Measurements from ENCODE around the gene C3orf52.

The C3orf52 gene

DNA sequence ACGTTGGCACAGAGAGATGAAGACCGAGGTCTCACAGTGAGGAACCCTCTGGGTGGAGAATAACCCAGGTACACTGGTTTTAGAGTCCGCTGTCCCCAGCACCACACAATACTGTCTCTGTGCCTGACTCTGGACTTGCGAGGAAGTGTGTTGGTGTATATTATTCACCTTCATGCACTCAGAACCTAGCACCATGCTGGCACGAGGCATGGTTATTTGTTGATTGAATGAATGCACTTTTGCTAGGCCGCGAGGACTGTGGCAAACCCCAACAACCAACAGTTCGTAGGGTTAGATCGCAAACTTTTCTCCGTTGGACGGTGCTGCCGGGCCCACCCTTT is 484 bp upstream of the C3orf52 start:
- no peak for DNase-seq (ENCODE audit: low read depth in 2 of 2)

DNA sequence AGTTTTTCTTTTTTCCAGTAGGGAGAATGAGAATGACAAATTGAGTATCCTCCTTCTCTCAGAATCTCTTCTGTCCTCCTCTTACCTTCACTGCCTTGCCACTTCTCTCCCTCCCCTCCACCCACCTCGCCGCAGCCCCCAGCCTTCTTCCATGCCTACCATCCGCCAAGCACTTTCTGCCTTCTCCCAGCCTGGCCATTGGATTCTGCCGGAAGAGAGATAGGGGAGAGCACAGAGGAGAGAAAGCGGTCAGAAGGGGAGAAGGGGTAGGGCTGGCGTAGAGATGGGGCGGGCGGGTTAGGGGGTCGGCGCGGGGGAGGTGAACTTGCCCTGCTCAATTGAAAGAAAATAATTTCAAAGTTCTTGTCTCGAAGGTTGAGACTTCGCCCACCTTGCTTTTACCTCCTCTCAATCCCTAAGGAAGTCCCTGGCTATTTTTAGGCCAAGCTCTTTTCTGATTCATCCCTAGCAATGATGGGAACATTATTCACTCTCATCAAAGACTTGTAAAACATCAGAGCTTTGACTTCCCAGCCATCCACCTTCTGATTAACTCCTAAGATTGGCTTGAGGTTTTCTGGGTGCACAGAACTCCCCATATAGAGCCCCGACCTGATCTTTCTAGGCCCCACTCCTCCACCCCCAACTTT is 811 bp downstream of the C3orf52 start:
- DNase-seq (ENCODE audit: low read depth in 2 of 2), result no peak

DNA sequence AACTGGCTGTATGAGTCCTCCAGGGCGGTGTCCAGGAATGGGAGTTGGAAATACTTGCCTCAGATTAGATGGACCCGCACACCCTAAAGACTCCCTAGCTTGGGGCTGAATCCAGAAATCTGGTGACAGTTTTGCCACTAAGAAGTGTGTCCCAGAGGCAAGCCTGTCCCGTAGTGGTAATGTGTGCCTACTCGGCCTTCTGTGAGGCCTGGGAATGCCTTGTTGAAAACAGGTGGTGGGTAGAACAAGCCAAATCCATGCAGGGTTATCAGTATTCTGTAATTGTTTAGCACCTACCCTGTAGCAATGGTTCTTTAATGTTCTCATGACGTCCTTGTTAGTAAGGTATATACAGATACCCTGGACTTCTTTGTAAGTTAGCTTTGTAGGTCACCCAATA is 1.6 kb downstream of the C3orf52 start:
- no peak for DNase-seq (ENCODE audit: low read depth in 2 of 2)

DNA sequence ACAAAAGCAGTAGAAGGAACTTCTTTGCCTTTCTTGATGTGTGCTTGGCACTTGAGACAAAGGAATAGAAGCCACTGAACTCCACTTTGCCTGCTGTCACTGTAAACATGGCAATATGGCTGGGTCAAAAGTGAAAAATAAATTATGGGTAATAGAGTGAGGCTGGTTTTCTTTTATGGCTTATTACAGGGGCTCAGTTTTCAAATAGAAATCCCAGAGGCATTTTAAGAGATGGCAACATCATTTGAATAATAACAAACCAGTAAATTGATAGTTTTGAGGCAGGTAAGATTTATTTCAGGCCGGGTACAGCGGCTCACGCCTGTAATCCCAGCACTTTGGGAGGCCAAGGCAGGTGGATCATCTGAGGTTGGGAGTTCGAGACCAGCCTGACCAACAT is 2.8 kb downstream of the C3orf52 start:
- no peak for DNase-seq (ENCODE audit: low read depth in 2 of 2)

DNA sequence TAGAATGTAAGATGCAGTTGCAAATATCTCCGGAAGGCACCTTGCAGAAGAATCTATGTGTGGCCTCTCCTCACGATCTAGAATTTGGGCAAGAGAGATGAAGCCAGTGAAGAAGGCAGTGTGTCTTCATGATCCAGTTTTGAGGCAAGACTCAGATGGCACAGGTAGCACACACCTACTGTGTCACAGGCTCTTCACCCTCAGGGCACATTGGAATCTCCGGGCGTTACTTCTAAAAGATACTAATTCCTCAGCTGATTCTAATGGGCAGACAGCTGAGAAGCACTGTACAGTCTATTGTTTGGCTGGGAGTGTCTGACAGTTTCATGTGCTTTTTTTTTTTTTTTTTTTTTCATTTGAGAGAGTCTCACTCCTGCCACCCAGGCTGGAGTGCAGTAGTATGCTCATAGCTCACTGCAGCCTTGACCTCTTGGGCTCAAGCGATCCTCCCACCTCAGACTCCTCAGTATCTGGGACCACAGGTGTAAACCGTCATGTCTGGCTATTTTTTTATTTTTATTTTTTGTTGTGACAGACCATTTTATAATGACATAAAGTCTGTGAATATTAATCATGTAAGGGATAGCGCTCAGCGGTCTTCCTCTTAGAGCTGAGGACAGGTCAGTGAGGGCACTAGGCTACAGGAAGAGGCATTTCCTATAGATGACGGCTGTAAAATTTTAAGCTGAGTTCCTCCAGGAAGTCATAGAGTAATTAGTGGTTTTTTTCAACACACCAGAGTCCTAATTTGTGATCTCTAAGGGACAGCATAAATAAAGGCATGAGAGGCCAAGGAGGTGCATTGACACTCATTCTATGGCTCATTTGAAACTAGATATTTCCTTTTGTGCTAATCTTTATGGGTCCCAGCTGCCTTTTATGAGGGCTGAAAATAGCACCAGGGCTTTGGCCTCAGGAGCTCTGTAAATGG is 4.0 kb downstream of the C3orf52 start:
- DNase-seq (ENCODE audit: low read depth in 2 of 2), result no peak

DNA sequence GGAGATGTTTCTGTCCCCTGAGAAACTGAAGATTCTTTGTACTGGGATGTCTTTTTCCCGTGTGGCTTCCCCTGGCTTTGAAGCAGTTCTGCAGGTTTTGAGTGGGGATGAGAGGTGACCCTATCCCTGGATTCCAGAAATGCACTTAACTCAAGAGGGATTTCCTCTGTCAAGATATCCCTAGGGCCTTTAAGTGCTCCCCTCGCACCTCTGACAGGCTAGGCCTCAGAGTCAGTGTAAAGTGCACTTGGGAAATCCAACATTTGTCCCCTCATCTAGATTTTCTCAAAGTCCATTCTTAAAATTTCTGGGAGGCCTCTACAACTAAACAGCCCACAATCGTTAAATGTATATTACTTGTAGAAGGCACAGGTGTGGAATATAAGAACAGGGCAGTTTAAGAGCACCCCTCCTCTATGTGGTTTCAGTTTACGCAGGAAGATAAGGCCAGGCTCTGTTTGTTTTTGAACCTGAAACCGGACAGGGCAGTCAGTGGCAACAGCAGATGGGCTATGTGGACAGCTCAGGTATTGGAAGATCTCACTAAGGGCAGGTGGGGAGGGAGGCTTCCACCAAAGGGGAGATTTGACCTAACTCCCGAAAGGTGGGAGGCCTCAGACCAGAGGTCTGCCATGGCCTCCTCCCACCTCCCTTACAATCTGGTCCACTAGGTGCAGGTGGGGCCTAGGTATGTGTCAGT is 4.8 kb downstream of the C3orf52 start:
- no peak for DNase-seq (ENCODE audit: low read depth in 2 of 2)

DNA sequence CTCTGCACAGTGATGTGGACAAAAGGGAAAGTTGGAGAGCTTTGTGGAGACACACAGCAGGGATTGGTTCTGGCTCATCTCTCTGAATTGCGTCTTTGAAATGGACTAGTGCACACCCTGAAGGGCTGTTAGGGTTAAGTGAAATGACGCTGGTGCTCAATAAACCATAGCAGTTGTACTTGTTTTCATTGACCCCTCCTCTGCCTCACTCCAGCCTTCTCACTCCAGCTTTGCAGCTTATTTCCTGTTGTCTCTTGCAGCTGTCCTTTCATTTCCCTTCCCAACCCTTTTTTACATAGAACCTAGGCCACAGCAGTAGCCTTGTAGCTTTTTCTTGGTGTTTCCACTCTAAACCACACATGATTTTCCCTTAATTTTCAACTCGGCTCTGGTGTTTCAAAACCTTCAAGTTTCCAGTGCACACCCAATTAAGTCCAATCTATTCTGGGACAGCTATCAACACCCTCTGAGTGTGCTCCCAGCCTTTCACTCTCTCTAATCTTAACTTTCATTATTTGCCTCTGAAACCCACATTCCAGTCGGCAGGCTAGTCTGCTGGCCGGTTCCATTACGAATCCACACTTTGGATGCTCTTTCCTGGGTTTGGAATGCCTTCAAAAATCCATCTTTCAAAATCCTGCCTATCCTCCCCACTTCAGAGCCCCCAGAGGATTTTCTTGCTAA is 6.4 kb downstream of the C3orf52 start:
- DNase-seq (ENCODE audit: low read depth in 2 of 2), result no peak

DNA sequence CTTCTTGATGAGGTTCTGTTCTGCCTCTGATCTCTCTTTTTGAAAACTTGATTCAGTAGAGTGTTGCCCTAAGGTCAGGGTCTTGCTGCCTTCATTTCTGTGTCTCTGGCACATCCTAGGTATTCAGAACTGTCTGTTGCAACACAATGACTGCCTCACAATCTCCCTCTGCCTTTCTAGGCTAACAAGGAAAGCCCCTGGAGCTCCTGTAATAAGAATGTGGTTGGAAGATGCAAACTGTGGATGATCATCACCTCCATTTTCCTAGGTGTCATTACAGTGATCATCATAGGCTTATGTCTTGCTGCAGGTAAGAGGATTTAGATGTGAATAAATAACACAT is 7.0 kb downstream of the C3orf52 start:
- DNase-seq (ENCODE audit: low read depth in 2 of 2), result no peak

DNA sequence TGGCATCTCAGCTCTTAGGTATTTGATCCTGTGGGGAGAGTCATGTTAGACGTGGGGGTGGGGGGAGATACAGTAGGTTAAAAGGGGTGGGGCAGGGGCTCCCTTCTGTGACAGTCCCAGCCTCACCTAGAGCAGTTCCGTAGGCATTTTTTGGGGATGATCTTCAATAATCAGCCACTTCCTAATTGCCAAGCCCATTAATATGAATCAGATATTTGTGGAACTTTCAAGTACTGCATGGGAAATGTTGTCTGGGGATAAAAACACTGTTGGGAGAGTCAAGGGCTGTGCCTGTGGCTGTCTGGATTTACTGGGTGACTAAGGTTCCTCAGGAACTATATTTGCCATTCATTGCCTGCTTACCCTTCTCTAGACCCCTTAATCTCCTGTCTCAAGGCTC is 9.5 kb downstream of the C3orf52 start:
- no peak for DNase-seq (ENCODE audit: low read depth in 2 of 2)

DNA sequence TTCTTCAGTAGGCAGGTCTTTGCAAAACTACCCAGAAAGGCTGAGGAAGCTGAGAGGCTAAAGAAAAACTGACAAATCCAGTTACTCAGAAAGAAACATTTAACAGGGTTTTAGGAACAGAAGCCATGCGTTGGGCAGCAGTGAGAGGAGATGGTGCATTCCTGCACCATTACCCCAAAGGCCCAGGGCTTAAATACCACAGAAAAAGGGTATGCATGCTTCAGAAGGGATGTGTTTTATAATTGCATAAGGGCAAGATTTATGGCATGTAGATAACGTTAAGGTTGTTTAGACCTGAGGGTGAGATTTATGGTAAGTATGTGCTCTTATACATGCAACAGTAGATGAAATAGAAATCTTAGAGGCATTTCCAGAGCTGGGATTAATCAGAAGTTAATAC is 10.0 kb downstream of the C3orf52 start:
- DNase-seq (ENCODE audit: low read depth in 2 of 2), result no peak

DNA sequence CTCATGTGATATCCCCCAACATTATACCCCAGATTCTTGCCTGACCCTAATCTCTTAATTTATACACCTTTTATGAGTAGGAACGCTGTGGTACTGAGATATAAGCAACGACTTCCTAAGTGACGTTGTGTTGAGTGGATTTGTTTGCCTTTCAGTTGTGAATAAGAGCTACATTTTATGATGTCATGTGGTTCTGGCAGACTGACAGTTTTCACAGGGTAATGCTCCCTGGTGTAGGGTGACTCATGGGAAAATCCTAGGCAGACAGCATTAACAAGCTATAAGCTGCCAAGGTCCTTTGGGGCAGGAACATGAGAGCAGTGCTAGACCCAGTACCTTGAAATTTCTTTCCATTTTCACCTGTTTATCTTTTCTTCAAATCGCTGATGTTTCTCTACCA is 11.2 kb downstream of the C3orf52 start:
- no peak for DNase-seq (ENCODE audit: low read depth in 2 of 2)

DNA sequence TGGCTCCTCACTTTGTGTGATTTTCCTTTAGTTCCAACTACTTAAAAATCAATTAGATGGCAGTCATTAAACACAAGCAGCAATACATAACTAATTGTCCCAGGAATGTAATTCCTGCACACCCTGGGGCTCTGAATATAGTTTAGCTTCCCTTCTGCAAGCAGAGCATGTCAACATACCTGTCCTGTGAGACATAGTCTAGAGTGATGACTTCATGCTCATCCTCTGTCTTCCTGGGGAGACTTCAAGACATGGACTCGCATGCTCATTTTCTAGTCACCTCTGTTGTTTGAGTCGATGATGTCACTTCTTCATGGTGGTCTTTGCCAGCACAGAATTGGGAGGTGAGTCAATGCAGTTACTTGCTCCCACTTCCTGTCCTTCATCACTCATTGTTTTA is 15.7 kb downstream of the C3orf52 start:
- DNase-seq (ENCODE audit: low read depth in 2 of 2), result no peak

DNA sequence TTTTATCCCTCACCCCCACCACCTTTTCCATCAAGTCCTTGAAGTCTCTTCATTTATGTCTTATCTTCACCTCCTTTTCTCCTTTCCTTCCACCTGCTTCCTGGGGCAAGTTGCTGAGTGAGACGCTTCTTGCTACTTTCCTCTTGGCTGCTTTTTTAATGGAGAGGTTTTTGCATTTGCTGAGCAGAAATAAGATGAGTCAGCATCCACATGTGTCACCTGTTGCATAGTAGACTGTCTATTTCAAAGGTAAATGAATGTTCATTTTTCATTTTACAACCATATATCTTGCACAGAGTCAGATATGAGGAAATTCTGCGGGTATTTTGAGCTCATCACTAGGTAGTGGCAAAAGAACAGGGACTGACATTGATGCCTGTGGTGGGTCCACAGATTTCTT is 18.6 kb downstream of the C3orf52 start:
- DNase-seq (ENCODE audit: low read depth in 2 of 2), result no peak

DNA sequence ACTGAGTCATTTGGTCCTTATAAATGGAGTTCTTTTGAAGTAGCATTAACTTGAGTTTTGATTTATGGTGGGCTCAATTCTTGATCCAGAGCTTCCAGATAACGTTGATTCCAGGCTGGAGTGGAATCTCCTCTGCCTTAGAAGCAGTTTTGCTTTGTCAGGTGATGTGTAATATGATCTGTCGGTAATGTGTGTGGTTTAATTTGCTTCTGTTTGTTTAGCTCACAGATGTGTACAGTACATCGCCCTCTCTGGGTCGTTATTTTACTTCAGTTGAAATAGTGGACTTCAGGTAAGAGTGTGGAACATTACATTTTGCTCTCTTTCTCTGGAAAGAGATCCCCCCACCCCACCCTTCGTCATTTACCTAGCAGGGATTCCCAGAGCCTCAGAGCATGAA is 23.1 kb downstream of the C3orf52 start:
- DNase-seq (ENCODE audit: low read depth in 2 of 2), result no peak

DNA sequence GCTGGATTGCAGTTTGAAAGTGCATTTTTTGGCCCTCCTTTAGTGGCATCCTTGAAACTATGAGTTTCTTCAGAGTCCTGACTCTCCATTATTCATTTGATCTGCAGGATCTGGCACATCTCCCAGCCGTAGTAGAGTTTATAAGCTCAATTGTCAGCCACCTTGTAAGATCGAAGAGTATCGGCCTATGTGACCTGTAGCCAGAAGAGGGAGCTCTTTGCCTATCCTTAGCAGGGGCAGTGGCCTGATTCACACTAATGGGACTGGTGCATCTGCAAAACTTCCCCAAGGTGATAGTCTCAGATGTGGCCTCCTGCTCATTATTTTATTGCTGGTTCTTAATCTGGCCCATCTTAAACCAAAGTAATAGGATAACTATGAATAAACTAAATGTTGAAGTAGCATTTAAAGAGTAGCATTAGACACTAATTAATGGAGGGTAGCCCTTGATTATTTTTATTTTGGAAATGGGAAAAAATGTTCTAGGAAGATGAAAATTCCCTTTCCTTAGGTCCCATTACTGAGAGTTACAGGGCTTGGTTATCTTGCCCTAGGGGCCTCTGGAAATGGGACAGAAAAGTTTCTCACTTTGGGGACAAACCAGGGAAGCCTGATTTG is 25.7 kb downstream of the C3orf52 start:
- peak; percentile 24 to 27 for DNase-seq (ENCODE audit: low read depth in 2 of 2)

DNA sequence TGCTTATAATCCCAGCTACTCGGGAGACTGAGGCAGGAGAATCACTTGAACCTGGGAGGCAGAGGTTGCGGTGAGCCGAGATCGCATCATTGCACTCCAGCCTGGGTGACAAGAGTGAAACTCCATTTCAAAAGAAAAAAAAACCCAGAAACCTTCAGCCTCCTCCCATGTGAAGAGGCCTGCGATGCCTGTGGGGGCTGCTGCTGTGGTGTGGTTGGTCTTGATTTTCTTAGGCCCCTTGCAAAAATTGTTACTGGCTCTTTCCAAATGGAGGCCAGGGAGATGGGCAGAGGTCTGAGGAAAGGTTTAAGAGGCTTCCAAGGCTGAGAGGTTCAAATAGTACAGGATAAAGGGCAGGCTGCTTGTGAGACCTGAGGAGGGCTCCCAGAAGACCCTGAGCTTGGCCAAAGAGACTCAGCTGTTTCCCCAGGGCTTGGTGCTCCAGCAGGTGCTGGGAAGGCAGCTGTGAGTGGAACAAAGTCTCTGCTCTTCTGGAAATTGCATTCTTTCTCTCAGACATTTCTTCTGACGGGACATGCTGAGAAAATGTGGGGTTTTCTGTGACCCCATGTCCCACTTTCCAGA is 28.5 kb downstream of the C3orf52 start:
- DNase-seq (ENCODE audit: low read depth in 2 of 2), result no peak

DNA sequence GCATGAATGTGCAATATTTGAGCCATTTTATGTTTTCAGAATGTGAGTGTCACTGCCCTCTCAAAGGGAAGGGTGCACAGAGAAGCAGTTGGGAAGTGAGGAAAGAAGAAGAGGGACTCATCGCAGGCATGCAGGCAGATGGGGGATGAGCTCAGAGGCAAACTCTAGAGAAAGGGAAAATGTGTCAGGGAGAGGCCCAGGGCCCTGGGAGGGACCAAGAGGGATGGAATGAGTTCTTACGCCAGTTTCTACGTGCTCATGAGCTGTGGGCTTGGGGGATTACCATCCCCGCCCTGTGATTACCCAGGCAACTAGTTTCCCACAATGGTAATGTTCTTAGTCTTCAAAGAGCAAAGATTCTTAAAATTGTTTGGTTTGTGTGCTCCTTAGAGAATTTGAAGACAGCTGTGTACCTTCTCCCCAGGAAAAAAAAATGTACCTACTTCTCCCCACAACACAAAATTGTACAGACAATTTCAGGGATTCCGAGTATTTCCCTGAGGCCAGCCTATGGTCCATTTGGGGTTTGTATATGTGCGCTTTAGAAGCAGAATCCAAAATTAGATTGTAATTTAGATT is 29.1 kb downstream of the C3orf52 start:
- DNase-seq (ENCODE audit: low read depth in 2 of 2), result no peak

DNA sequence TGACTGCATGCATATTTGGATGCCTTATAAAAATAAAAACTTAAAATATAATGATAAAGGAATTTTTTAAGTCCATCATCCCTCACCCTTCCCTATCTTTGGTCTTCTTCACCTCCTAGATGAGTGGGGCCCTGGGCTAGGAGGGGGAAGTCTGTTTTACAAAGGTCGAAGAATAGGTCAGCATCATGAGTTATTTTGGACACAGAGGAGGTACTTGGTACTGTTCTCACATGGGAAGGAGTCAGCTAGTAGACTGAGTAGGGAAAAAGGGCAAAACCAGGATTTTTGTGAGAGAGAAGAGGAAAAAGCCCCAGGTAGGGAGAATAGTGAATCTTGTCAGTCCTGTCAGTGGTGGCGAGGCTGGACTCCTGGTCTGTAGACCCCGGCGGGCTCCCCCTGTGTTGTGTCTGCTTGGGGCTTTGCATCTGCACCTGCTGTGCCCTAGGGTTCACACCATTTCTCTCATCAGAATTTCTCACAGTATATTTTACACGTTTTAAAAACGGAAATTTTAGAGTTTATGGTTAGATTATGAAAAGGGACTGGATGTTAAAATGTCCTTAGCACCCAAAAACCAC is 29.7 kb downstream of the C3orf52 start:
- no peak for DNase-seq (ENCODE audit: low read depth in 2 of 2)

DNA sequence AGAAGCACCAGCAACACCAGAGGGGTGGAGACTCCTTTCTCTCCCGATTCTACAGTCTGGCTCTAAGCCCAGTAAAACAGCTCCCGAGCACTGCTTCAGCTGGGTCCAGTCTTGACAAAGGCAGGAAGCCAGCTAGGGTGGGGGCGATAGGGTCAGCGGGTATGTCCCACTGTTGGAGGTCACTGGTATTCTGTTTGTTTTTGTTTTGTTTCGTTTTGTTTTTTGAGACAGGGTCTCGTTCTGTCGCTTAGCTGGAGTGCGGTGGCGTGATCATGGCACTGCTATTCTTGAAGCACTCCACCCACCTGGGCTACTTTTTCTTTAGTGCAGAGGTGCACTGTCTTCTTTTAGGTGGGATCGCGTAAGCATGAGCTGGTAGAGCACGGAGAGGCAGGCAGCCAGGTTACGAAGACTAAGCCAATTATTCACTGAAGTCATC is 30.6 kb downstream of the C3orf52 start:
- DNase-seq (ENCODE audit: low read depth in 2 of 2), result no peak

DNA sequence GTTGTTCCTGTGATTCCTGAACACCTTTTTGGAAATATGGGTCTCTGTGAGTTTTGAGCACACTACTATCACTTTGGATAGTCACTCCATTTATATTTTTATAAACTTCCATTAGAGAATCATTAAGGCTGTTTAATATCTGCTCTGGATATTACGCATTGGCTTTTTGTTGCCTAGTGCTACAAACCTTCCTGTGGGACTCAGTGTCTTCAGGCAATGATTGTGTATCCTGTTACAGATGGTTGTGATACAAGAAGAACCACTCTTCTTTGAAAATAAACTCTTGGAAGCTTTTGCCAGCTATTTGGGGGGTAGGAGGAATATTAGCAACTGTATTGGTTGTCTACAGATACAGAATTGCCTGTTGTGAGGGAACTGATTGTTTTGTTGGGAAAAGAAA is 31.2 kb downstream of the C3orf52 start:
- no peak for DNase-seq (ENCODE audit: low read depth in 2 of 2)
